Hepatocyte (in vitro differentiated cells): ENCODE data around the gene SERGEF. TPM values are rescaled to one million over a fixed set of nuclear protein-coding genes. Genes with fewer than 3 reads are reported as not detected.

Experiments used
- DNase-seq: peaks from one replicate; pipeline ENCODE4 v3.0.0-alpha.2; 2016; ENCODE audit warnings: low spot score
- H2AFZ ChIP-seq: fragments of 200-600 bp; sonication (generic); 2 replicates; pipeline ENCODE4 v1.6.0; 2016; ENCODE audit warnings: antibody characterized with exemption, mild to moderate bottlenecking
- H3K27ac ChIP-seq: fragments of 200-600 bp; sonication (generic); 2 replicates; pipeline ENCODE4 v1.5.1; 2016; ENCODE audit warnings: mild to moderate bottlenecking
- H3K27me3 ChIP-seq: fragments of 200-600 bp; sonication (generic); 2 replicates; pipeline ENCODE4 v1.6.1; 2016
- H3K36me3 ChIP-seq: fragments of 200-600 bp; sonication (generic); replicated peaks from 2 replicates; pipeline ENCODE4 v1.5.1; 2016; ENCODE audit warnings: low read depth; ENCODE audit not compliant: insufficient read depth
- H3K4me1 ChIP-seq: fragments of 200-600 bp; sonication (generic); 2 replicates; pipeline ENCODE4 v1.5.1; 2016; ENCODE audit warnings: mild to moderate bottlenecking, moderate library complexity; ENCODE audit not compliant: insufficient read depth
- H3K4me2 ChIP-seq: fragments of 200-600 bp; sonication (generic); 2 replicates; pipeline ENCODE4 v1.6.0; 2016
- H3K4me3 ChIP-seq: fragments of 200-600 bp; sonication (generic); 2 replicates; pipeline ENCODE4 v1.5.1; 2016; ENCODE audit warnings: mild to moderate bottlenecking
- H3K79me2 ChIP-seq: fragments of 200-600 bp; sonication (generic); 2 replicates; pipeline ENCODE4 v1.6.0; 2017; ENCODE audit warnings: mild to moderate bottlenecking
- H3K9me2 ChIP-seq: fragments of 200-600 bp; sonication (generic); replicated peaks from 2 replicates; pipeline ENCODE4 v1.6.0; 2017; ENCODE audit warnings: mild to moderate bottlenecking; ENCODE audit not compliant: insufficient read depth
- H3K9me3 ChIP-seq: fragments of 200-600 bp; sonication (generic); 2 replicates; pipeline ENCODE4 v1.5.1; 2016; ENCODE audit warnings: low read depth, mild to moderate bottlenecking
- H4K20me1 ChIP-seq: fragments of 200-600 bp; sonication (generic); 2 replicates; pipeline ENCODE4 v1.6.0; 2016; ENCODE audit warnings: mild to moderate bottlenecking; ENCODE audit not compliant: insufficient read depth, poor library complexity, severe bottlenecking
- EZH2 ChIP-seq: fragments of 200-600 bp; sonication (generic); IDR thresholded peaks from 2 replicates; pipeline ENCODE4 v1.6.1; 2016; ENCODE audit warnings: antibody characterized with exemption, mild to moderate bottlenecking, borderline replicate concordance
- EZH2phosphoT487 ChIP-seq: fragments of 200-600 bp; sonication (generic); IDR thresholded peaks from one replicate; pipeline ENCODE4 v1.6.1; 2018; ENCODE audit warnings: antibody characterized with exemption, mild to moderate bottlenecking, low read depth, moderate library complexity; ENCODE audit not compliant: unreplicated experiment, severe bottlenecking
- WGBS: methylation state at CpG from one replicate; pipeline ENCODE4 v1.1.6; 2016; ENCODE audit warnings: low lambda C conversion rate; ENCODE audit errors: missing lambda C conversion rate; 5-methylcytosine and 5-hydroxymethylcytosine counted together
- polyA plus RNA-seq: library from polyadenylated mRNA; unstranded; fragments of >200 nt; fragmentation: Nextera tagmentation; extraction: Ambion mirVana; gene quantifications from 2 replicates; pipeline ENCODE4 v1.2.1, GENCODE V29; 2016
- total RNA-seq: library from RNA; depleted of rRNA; stranded (reverse); fragments of >200 nt; gene quantifications from 2 replicates; pipeline ENCODE4 v1.2.3, GENCODE V29; 2014
- TF ChIP-seq, protein P1 (sequence below): fragments of 200-600 bp; sonication (generic); IDR thresholded peaks from 2 replicates; pipeline ENCODE4 v1.5.1; 2016; ENCODE audit warnings: antibody characterized with exemption, mild to moderate bottlenecking; ENCODE audit not compliant: poor library complexity

The SERGEF gene
- total and polyA plus RNA-seq, 2 experiments from 2014 or later = 21.7 to 28.7 TPM

GRCh38 chr11:17810746-17811145 is 202.1 kb downstream of the SERGEF start:
- no peak for TF ChIP-seq EZH2
- H3K4me3 ChIP-seq = no peak overlapping the region
- no peak overlapping the region for H3K27ac ChIP-seq
- H3K79me2 ChIP-seq = no peaks in the 10 kb centered on the region
- peaks cover 13% of the 10 kb centered on the region for H3K4me1 ChIP-seq
- DNase-seq = peak; percentile 13
- no peak overlapping the region for H2AFZ ChIP-seq
- no peaks in the 10 kb centered on the region for H3K9me3 ChIP-seq
- 31% methylated on average over 3 of the region's 3 CpGs for WGBS
- no peaks in the 10 kb centered on the region for H3K36me3 ChIP-seq
- H3K4me2 ChIP-seq = no peak overlapping the region
- no peaks in the 10 kb centered on the region for H3K27me3 ChIP-seq
- H4K20me1 ChIP-seq = no peaks in the 10 kb centered on the region
- H3K9me2 ChIP-seq = no peaks in the 10 kb centered on the region

GRCh38 chr11:17810041-17810440 is 202.8 kb downstream of the SERGEF start:
- Histone ChIP-seq H3K4me3 (no peak overlapping the region), H2AFZ (no peak overlapping the region), H3K9me3 (no peaks in the 10 kb centered on the region), H3K36me3 (no peaks in the 10 kb centered on the region), H3K4me1 (peaks cover 13% of the 10 kb centered on the region), H3K27ac (no peak overlapping the region), H3K9me2 (no peaks in the 10 kb centered on the region), H3K4me2 (no peak overlapping the region), H3K27me3 (no peaks in the 10 kb centered on the region), H4K20me1 (no peaks in the 10 kb centered on the region), H3K79me2 (no peaks in the 10 kb centered on the region)
- DNase-seq = no peak
- 91% methylated on average over 1 of the region's 1 CpG for WGBS
- TF ChIP-seq EZH2phosphoT487 (no peak), EZH2 (no peak)
- TF ChIP-seq, protein P1, sequence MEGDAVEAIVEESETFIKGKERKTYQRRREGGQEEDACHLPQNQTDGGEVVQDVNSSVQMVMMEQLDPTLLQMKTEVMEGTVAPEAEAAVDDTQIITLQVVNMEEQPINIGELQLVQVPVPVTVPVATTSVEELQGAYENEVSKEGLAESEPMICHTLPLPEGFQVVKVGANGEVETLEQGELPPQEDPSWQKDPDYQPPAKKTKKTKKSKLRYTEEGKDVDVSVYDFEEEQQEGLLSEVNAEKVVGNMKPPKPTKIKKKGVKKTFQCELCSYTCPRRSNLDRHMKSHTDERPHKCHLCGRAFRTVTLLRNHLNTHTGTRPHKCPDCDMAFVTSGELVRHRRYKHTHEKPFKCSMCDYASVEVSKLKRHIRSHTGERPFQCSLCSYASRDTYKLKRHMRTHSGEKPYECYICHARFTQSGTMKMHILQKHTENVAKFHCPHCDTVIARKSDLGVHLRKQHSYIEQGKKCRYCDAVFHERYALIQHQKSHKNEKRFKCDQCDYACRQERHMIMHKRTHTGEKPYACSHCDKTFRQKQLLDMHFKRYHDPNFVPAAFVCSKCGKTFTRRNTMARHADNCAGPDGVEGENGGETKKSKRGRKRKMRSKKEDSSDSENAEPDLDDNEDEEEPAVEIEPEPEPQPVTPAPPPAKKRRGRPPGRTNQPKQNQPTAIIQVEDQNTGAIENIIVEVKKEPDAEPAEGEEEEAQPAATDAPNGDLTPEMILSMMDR = no peak

- H3K9me3 ChIP-seq = no peaks in the 10 kb centered on the region
- no peaks in the 10 kb centered on the region for H3K27me3 ChIP-seq
- H3K4me2 ChIP-seq = no peak overlapping the region
- H3K79me2 ChIP-seq = no peaks in the 10 kb centered on the region
- peaks cover 3% of the 10 kb centered on the region for H3K4me1 ChIP-seq
- TF ChIP-seq EZH2 (no peak), EZH2phosphoT487 (no peak)
- TF ChIP-seq, protein P1 = no peak
- 96% methylated on average over 4 of the region's 4 CpGs for WGBS
- no peaks in the 10 kb centered on the region for H3K36me3 ChIP-seq
- no peaks in the 10 kb centered on the region for H4K20me1 ChIP-seq
- H3K9me2 ChIP-seq = no peaks in the 10 kb centered on the region
- DNase-seq = no peak
- H3K27ac ChIP-seq = no peak overlapping the region
- no peak overlapping the region for H2AFZ ChIP-seq
- no peak overlapping the region for H3K4me3 ChIP-seq
Observed at GRCh38 chr11:17807034-17807433, 205.8 kb downstream of the SERGEF start.

GRCh38 chr11:17805873-17806272 is 207.0 kb downstream of the SERGEF start:
- H3K9me3 ChIP-seq = no peaks in the 10 kb centered on the region
- no peak for DNase-seq
- no peaks in the 10 kb centered on the region for H3K4me1 ChIP-seq
- 97% methylated on average over 1 of the region's 1 CpG for WGBS
- H4K20me1 ChIP-seq = no peaks in the 10 kb centered on the region
- no peak overlapping the region for H3K4me3 ChIP-seq
- H3K4me2 ChIP-seq = no peak overlapping the region
- TF ChIP-seq EZH2phosphoT487 (no peak), EZH2 (no peak)
- TF ChIP-seq, protein P1 = no peak
- no peak overlapping the region for H2AFZ ChIP-seq
- no peaks in the 10 kb centered on the region for H3K79me2 ChIP-seq
- no peak overlapping the region for H3K27ac ChIP-seq
- H3K27me3 ChIP-seq = no peaks in the 10 kb centered on the region
- H3K36me3 ChIP-seq = no peaks in the 10 kb centered on the region
- H3K9me2 ChIP-seq = no peaks in the 10 kb centered on the region
